Measurements from ENCODE around the gene P4HB.

P4HB gene

GRCh38 chr17:81804559-81805399 is 55.6 kb downstream of the P4HB start:
- peaks cover 2% of the 10 kb centered on the region; the same call in 1 of the 2 replicates for H3K4me1 ChIP-seq (ENCODE audit: control insufficient read depth, insufficient read depth, low read length)
- no peak overlapping the region for H3K27ac ChIP-seq (ENCODE audit: extremely low read depth, low read depth, low read length)
- no peak overlapping the region for H3K4me3 ChIP-seq (ENCODE audit: low read depth, low read length)
- ChIA-PET CTCF (interaction anchor here (0.5 to 0.6 kb wide), 3 partner anchors 32 to 566 kb away, joined by 3 to 4 read pairs (median 3); partner anchors contain the start of genes NDUFAF8 and TEPSIN), POLR2A (interaction anchor here (0.6 to 1.6 kb wide), 4 partner anchors 16 to 56 kb away, joined by 3 to 6 read pairs (median 4); partner anchors contain the start of gene MCRIP1)
- TF ChIP-seq ZNF600 (tag by site-specific recombination; IDR thresholded peaks at IDR 0.05) = peak; percentile 58
- TF ChIP-seq, protein P1, sequence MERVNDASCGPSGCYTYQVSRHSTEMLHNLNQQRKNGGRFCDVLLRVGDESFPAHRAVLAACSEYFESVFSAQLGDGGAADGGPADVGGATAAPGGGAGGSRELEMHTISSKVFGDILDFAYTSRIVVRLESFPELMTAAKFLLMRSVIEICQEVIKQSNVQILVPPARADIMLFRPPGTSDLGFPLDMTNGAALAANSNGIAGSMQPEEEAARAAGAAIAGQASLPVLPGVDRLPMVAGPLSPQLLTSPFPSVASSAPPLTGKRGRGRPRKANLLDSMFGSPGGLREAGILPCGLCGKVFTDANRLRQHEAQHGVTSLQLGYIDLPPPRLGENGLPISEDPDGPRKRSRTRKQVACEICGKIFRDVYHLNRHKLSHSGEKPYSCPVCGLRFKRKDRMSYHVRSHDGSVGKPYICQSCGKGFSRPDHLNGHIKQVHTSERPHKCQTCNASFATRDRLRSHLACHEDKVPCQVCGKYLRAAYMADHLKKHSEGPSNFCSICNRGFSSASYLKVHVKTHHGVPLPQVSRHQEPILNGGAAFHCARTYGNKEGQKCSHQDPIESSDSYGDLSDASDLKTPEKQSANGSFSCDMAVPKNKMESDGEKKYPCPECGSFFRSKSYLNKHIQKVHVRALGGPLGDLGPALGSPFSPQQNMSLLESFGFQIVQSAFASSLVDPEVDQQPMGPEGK (tag by site-specific recombination; IDR thresholded peaks at IDR 0.05) = peak; percentile 64; the same call in 1 of the 2 replicates
- TF ChIP-seq, protein P2, sequence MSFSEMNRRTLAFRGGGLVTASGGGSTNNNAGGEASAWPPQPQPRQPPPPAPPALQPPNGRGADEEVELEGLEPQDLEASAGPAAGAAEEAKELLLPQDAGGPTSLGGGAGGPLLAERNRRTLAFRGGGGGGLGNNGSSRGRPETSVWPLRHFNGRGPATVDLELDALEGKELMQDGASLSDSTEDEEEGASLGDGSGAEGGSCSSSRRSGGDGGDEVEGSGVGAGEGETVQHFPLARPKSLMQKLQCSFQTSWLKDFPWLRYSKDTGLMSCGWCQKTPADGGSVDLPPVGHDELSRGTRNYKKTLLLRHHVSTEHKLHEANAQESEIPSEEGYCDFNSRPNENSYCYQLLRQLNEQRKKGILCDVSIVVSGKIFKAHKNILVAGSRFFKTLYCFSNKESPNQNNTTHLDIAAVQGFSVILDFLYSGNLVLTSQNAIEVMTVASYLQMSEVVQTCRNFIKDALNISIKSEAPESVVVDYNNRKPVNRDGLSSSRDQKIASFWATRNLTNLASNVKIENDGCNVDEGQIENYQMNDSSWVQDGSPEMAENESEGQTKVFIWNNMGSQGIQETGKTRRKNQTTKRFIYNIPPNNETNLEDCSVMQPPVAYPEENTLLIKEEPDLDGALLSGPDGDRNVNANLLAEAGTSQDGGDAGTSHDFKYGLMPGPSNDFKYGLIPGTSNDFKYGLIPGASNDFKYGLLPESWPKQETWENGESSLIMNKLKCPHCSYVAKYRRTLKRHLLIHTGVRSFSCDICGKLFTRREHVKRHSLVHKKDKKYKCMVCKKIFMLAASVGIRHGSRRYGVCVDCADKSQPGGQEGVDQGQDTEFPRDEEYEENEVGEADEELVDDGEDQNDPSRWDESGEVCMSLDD (tag by site-specific recombination; IDR thresholded peaks at IDR 0.05) = peak; percentile 67; the same call in 1 of the 2 replicates
- TF ChIP-seq GLIS2 (tag by site-specific recombination; IDR thresholded peaks at IDR 0.05) = peak; percentile 75
- no peak for TF ChIP-seq ZNF423 (tag by site-specific recombination; IDR thresholded peaks at IDR 0.05)
- TF ChIP-seq ZFHX2 (tag by site-specific recombination; conservative IDR thresholded peaks at IDR 0.05) = peak; percentile 38; the same call in 1 of the 2 replicates
- no peak for TF ChIP-seq ZNF514 (tag by site-specific recombination; IDR thresholded peaks at IDR 0.05)
- TF ChIP-seq PRDM10 (tag by site-specific recombination; IDR thresholded peaks at IDR 0.05) = 0 out of 2 replicates have a peak, but pooled peaks have one; percentile 8
- peak; percentile 45 for TF ChIP-seq ZBTB8A (tag by site-specific recombination; IDR thresholded peaks at IDR 0.05)
- peak; percentile 25; the same call in 1 of the 2 replicates for TF ChIP-seq ZIC2 (tag by site-specific recombination; IDR thresholded peaks at IDR 0.05)
- TF ChIP-seq, protein P3, sequence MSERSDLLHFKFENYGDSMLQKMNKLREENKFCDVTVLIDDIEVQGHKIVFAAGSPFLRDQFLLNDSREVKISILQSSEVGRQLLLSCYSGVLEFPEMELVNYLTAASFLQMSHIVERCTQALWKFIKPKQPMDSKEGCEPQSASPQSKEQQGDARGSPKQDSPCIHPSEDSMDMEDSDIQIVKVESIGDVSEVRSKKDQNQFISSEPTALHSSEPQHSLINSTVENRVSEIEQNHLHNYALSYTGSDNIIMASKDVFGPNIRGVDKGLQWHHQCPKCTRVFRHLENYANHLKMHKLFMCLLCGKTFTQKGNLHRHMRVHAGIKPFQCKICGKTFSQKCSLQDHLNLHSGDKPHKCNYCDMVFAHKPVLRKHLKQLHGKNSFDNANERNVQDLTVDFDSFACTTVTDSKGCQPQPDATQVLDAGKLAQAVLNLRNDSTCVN (tag by site-specific recombination; optimal IDR thresholded peaks at IDR 0.05) = peak; percentile 17
- peak; percentile 23; the same call in 1 of the 2 replicates for TF ChIP-seq ZBTB7A (tag by site-specific recombination; IDR thresholded peaks at IDR 0.05; ENCODE audit: low read depth)
- TF ChIP-seq SP2 (tag by site-specific recombination; IDR thresholded peaks at IDR 0.05) = peak; percentile 31; the same call in 1 of the 2 replicates
- TF ChIP-seq, protein P4, sequence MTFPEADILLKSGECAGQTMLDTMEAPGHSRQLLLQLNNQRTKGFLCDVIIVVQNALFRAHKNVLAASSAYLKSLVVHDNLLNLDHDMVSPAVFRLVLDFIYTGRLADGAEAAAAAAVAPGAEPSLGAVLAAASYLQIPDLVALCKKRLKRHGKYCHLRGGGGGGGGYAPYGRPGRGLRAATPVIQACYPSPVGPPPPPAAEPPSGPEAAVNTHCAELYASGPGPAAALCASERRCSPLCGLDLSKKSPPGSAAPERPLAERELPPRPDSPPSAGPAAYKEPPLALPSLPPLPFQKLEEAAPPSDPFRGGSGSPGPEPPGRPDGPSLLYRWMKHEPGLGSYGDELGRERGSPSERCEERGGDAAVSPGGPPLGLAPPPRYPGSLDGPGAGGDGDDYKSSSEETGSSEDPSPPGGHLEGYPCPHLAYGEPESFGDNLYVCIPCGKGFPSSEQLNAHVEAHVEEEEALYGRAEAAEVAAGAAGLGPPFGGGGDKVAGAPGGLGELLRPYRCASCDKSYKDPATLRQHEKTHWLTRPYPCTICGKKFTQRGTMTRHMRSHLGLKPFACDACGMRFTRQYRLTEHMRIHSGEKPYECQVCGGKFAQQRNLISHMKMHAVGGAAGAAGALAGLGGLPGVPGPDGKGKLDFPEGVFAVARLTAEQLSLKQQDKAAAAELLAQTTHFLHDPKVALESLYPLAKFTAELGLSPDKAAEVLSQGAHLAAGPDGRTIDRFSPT (tag by site-specific recombination; IDR thresholded peaks at IDR 0.05) = no peak
- TF ChIP-seq MZF1 (tag by site-specific recombination; IDR thresholded peaks at IDR 0.05; ENCODE audit: borderline replicate concordance) = no peak
- TF ChIP-seq GLIS1 (tag by site-specific recombination; IDR thresholded peaks at IDR 0.05) = peak; percentile 92
- no peaks in the 10 kb centered on the region for H3K36me3 ChIP-seq (ENCODE audit: control insufficient read depth in 2 of 2, insufficient read depth in 1 of 2, low read length in 2 of 2)
- no peaks in the 10 kb centered on the region for H3K9me3 ChIP-seq (ENCODE audit: control insufficient read depth, insufficient read depth, low read depth, low read length)

Data from HEK293 (cell line).